Measurements from ENCODE around the gene PDE4D. TPM values are rescaled to one million over a fixed set of nuclear protein-coding genes. Genes with fewer than 3 reads are reported as not detected.

Gene PDE4D
- total RNA-seq, 1 donor from 2014 or later = 7.6 TPM

DNA sequence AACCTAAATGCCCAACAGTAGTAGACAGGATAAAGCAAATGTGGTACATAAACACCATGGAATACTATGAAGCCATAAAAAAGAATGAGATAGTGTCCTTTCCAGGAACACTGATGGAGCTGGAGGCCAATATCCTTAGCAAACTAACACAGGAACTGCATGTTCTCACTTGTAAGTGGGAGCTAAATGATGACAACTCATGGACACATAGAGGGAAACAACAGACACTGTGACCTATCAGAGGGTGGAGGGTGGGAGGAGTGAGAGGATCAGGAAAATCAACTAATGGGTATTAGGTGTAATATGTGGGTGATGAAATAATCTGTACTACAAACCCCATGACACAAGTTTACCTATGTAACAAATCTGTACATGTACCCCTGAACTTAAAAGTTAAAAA is 805.0 kb downstream of the PDE4D start:
- no peak overlapping the region for H3K27ac Mint-ChIP-seq
- no peaks in the 10 kb centered on the region for H3K4me1 Mint-ChIP-seq (ENCODE audit: low read depth)
- H3K36me3 Mint-ChIP-seq (ENCODE audit: insufficient read depth) = no peaks in the 10 kb centered on the region
- H3K9me3 Mint-ChIP-seq (ENCODE audit: low read depth) = no peaks in the 10 kb centered on the region
- TF ChIP-seq, protein P1, sequence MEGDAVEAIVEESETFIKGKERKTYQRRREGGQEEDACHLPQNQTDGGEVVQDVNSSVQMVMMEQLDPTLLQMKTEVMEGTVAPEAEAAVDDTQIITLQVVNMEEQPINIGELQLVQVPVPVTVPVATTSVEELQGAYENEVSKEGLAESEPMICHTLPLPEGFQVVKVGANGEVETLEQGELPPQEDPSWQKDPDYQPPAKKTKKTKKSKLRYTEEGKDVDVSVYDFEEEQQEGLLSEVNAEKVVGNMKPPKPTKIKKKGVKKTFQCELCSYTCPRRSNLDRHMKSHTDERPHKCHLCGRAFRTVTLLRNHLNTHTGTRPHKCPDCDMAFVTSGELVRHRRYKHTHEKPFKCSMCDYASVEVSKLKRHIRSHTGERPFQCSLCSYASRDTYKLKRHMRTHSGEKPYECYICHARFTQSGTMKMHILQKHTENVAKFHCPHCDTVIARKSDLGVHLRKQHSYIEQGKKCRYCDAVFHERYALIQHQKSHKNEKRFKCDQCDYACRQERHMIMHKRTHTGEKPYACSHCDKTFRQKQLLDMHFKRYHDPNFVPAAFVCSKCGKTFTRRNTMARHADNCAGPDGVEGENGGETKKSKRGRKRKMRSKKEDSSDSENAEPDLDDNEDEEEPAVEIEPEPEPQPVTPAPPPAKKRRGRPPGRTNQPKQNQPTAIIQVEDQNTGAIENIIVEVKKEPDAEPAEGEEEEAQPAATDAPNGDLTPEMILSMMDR (IDR thresholded peaks at IDR 0.05; ENCODE audit: unreplicated experiment) = no peak
- no peaks in the 10 kb centered on the region for H3K27me3 Mint-ChIP-seq
- H3K4me3 Mint-ChIP-seq (ENCODE audit: low read depth) = no peak overlapping the region
- no peak for DNase-seq (ENCODE audit: low spot score, unreplicated experiment)

DNA sequence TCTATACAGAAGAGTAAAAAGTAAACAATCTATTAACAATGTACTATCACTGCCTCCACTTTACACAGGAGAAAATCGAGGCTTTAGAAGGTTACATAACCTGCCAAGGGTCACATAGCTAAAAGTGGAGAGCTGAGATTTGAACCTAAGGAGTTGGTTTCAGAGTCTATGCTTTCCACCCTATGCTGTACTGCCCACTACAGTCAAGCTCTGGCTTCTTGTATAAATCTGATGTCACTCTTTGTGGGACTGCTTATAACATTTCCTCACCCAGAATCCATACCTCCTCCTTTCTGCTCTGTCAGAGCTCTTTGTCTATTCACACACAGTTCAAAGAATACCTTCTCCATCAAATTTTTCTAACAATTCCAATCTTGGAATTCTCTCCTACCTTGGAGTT is 807.5 kb downstream of the PDE4D start:
- no peak overlapping the region for H3K4me3 Mint-ChIP-seq (ENCODE audit: low read depth)
- H3K27ac Mint-ChIP-seq = no peak overlapping the region
- no peaks in the 10 kb centered on the region for H3K27me3 Mint-ChIP-seq
- DNase-seq (ENCODE audit: low spot score, unreplicated experiment) = no peak
- TF ChIP-seq, protein P1 (IDR thresholded peaks at IDR 0.05; ENCODE audit: unreplicated experiment) = no peak
- H3K9me3 Mint-ChIP-seq (ENCODE audit: low read depth) = no peaks in the 10 kb centered on the region
- H3K36me3 Mint-ChIP-seq (ENCODE audit: insufficient read depth) = no peaks in the 10 kb centered on the region
- no peaks in the 10 kb centered on the region for H3K4me1 Mint-ChIP-seq (ENCODE audit: low read depth)

DNA sequence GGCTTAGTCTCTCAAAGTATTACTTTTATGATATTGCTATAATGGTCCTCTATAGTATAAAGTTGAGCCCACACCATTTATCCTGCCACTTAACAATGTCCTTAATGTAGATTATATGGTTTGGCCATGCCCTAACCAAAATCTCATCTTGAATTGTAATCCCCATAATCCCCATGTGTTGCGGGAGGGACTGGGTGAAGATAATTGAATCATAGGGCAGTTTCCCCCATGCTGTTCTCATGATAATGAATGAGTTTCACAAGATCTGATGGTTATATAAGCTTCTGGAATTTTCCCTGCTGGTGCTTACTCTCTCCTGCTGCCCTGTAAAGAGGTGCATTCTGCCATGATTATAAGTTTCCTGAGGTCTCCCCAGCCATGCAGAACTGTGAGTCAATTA is 811.8 kb downstream of the PDE4D start:
- Mint-ChIP-seq H3K4me1 (ENCODE audit: low read depth) (peaks cover under 1% of the 10 kb centered on the region), H3K27ac (no peak overlapping the region), H3K4me3 (ENCODE audit: low read depth) (no peak overlapping the region), H3K36me3 (ENCODE audit: insufficient read depth) (no peaks in the 10 kb centered on the region), H3K9me3 (ENCODE audit: low read depth) (no peaks in the 10 kb centered on the region), H3K27me3 (no peaks in the 10 kb centered on the region)
- TF ChIP-seq, protein P1 (IDR thresholded peaks at IDR 0.05; ENCODE audit: unreplicated experiment) = no peak
- DNase-seq (ENCODE audit: low spot score, unreplicated experiment) = no peak

DNA sequence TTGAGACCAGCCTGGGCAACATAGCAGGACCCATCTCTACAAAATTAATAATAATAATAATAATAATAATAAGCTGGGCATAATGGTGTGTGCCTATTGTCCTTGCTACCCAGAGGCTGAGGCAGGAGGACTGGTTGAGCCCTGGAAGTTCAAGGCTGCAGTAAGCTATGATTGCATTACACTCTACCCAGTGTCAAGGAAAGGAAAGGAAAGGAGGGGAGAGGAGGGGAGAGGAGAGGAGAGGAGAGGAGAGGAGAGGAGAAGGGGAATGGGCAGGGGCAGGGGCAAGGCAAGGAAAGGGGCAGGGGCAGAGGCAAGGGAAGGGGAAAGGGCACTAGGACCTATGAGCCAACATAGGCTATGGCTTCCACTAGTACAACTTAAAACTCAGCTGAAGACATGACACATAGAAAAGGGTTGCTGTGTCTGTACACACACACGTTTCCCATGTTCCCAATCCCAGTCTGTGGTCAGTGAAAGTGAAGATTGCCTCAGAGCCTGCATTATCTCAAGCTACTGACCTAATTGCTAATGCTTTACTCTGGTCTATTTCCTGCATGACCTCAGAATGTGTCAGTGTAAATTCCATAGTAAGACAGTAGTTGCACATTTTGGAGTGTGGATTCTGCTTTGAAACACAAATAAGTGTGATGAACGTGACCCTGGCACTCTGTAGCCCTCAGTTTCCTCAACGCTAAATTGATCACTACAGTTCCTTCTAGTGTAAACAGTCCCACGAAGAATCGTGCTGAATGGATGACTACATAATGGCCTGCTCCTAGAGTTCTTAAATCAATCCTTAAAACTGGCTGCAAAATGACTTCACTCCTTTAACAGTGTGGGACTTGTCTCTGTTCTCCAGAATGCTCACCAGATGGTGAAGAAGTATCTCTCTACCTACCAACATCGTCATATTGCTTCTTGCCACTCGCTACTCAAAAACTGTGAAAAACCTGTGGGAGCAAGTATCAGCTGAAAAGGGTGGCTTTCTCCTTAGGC is 813.6 kb downstream of the PDE4D start:
- H3K4me1 Mint-ChIP-seq (ENCODE audit: low read depth) = peaks cover 11% of the 10 kb centered on the region
- DNase-seq (ENCODE audit: low spot score, unreplicated experiment) = no peak
- no peaks in the 10 kb centered on the region for H3K9me3 Mint-ChIP-seq (ENCODE audit: low read depth)
- TF ChIP-seq, protein P1 (IDR thresholded peaks at IDR 0.05; ENCODE audit: unreplicated experiment) = no peak
- no peak overlapping the region for H3K27ac Mint-ChIP-seq
- H3K27me3 Mint-ChIP-seq = no peaks in the 10 kb centered on the region
- H3K4me3 Mint-ChIP-seq (ENCODE audit: low read depth) = no peak overlapping the region
- no peaks in the 10 kb centered on the region for H3K36me3 Mint-ChIP-seq (ENCODE audit: insufficient read depth)

DNA sequence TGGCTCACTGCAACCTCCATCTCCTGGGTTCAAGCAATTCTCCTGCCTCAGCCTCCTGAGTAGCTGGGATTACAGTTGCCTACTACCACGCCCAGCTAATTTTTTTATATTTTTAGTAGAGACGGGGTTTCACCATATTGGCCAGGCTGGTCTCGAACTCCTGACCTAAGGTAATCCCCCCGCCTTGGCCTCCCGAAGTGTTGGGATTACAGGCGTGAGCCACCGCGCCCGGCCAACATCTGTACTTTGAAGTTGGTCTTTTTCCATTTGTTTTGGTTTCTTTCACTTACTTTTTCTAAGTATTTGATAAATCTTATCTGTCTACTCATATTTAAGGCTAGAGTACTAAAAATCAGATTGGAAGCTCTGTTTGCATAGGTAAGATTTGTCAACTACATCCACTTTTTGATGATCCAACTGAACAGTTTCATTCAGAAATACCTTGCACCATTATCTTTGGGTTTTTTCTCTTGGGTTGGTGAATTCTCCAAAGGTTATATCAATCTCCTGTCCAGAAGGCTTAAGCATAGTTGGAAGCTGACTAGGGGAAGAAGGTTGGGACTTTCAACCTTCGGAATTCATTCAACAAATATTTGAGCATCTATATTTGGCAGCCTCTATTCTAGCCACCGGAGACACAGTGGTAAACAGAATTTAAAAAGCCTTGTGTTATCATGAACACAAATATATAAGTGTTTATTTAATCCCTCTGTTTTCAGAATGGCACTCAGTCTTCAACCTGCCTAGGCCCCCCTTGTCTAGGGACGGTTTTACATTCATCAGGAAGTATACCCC is 821.6 kb downstream of the PDE4D start:
- Mint-ChIP-seq H3K27me3 (no peaks in the 10 kb centered on the region), H3K4me3 (ENCODE audit: low read depth) (no peak overlapping the region), H3K36me3 (ENCODE audit: insufficient read depth) (peaks cover 2% of the 10 kb centered on the region), H3K4me1 (ENCODE audit: low read depth) (peaks cover 18% of the 10 kb centered on the region), H3K27ac (no peak overlapping the region), H3K9me3 (ENCODE audit: low read depth) (peaks cover 10% of the 10 kb centered on the region)
- TF ChIP-seq, protein P1 (IDR thresholded peaks at IDR 0.05; ENCODE audit: unreplicated experiment) = no peak
- no peak for DNase-seq (ENCODE audit: low spot score, unreplicated experiment)

Data from progenitor cell of endocrine pancreas (in vitro differentiated cells).